Fibroblast of villous mesenchyme (primary cell): ENCODE results near the gene HIPK4. TPM values are rescaled to one million over a fixed set of nuclear protein-coding genes. Genes with fewer than 3 reads are reported as not detected.
A peak's percentile ranks its signal among the peaks of the same experiment; 100 is the strongest.
"Not testable (repeated sequence)": the region's sequence is repeated elsewhere in the genome, so short reads cannot be mapped to it uniquely, and the experiment has no call there.

Experiments used
- DNase-seq: peaks from one replicate; pipeline ENCODE4 v3.0.0-alpha.2; 2010; ENCODE audit warnings: low read depth
- H3K4me3 ChIP-seq: 2 replicates; pipeline ENCODE4 v1.5.1; 2011; ENCODE audit warnings: low read depth, mild to moderate bottlenecking, low read length
- CTCF ChIP-seq: IDR thresholded peaks from 2 replicates; pipeline ENCODE4 v1.5.1; 2012; ENCODE audit warnings: low read depth, mild to moderate bottlenecking, low read length; ENCODE audit not compliant: insufficient read depth
- total RNA-seq: library from RNA; depleted of rRNA; stranded (reverse); fragments of >200 nt; gene quantifications from 2 replicates; pipeline ENCODE4 v1.2.3, GENCODE V29; 2012

HIPK4 gene
- under 0.01 TPM in 2 replicates for total RNA-seq

- H3K4me3 ChIP-seq: no peak within 1 kb of the TSS
- TF ChIP-seq CTCF: no peak
- no peak for DNase-seq
Measured at GRCh38 chr19:40390084-40390742, at the start of gene HIPK4. Gene HIPK4, minus strand, starts transcription at chr19:40390181. Its CDS starts 279 bp downstream, at chr19:40389902.

- no peak overlapping the region for H3K4me3 ChIP-seq
- TF ChIP-seq CTCF: no peak
- no peak for DNase-seq
Measured at GRCh38 chr19:40438284-40438683, 48.3 kb upstream of the HIPK4 start.

- peak; percentile 94 for DNase-seq
- TF ChIP-seq CTCF: no peak
- peak overlapping the region; percentile 54 for H3K4me3 ChIP-seq
Measured at GRCh38 chr19:40433391-40434216, 43.6 kb upstream of the HIPK4 start.

GRCh38 chr19:40432760-40433159 is 42.8 kb upstream of the HIPK4 start:
- peak overlapping the region; percentile 54 for H3K4me3 ChIP-seq
- not testable (repeated sequence) for DNase-seq

- DNase-seq: no peak
- no peak for TF ChIP-seq CTCF
- no peak overlapping the region for H3K4me3 ChIP-seq
Measured at GRCh38 chr19:40431698-40432097, 41.7 kb upstream of the HIPK4 start.

- not testable (repeated sequence) for H3K4me3 ChIP-seq
Measured at GRCh38 chr19:40430242-40430641, 40.3 kb upstream of the HIPK4 start.

GRCh38 chr19:40428197-40428596 is 38.2 kb upstream of the HIPK4 start:
- not testable (repeated sequence) for DNase-seq, H3K4me3 ChIP-seq

More at GRCh38 chr19:40430242-40430641, 40.3 kb upstream of the HIPK4 start:
- not testable (repeated sequence) for DNase-seq

GRCh38 chr19:40425450-40426287 is 35.7 kb upstream of the HIPK4 start, which contains the start of gene SERTAD1:
Gene SERTAD1, minus strand, starts transcription at chr19:40425992. Its CDS starts 2,446 bp downstream, at chr19:40423546.
- peak; percentile 65 for TF ChIP-seq CTCF
- DNase-seq: peak; percentile 99
- H3K4me3 ChIP-seq: peak within 1 kb of the TSS; percentile 84
